Measurements from ENCODE around the gene RHOC.
"Not testable (repeated sequence)": the region's sequence is repeated elsewhere in the genome, so short reads cannot be mapped to it uniquely, and the experiment has no call there.

RHOC gene

GRCh38 chr1:112706505-112707220, at the start of gene RHOC:
TSS of gene RHOC (minus strand) at chr1:112707127. CDS start at chr1:112703799, 3,328 bp downstream.
- DNase-seq = peak; percentile 65

GRCh38 chr1:112754116-112754628, 47.2 kb upstream of the RHOC start:
- DNase-seq = no peak

- no peak for DNase-seq
These were observed 41.5 kb upstream of the RHOC start for GRCh38 chr1:112748396-112748795.

GRCh38 chr1:112744009-112744578, 37.2 kb upstream of the RHOC start:
- no peak for DNase-seq

GRCh38 chr1:112743174-112744008, 36.5 kb upstream of the RHOC start:
- no peak for DNase-seq

- DNase-seq = no peak
These were observed 30.6 kb upstream of the RHOC start for GRCh38 chr1:112737573-112737972.

GRCh38 chr1:112735752-112736151, 28.8 kb upstream of the RHOC start:
- no peak for DNase-seq

- DNase-seq = no peak
These were observed 24.5 kb upstream of the RHOC start for GRCh38 chr1:112731451-112731850.

GRCh38 chr1:112729909-112730308, 23.0 kb upstream of the RHOC start:
- no peak for DNase-seq

GRCh38 chr1:112729011-112729410, 22.1 kb upstream of the RHOC start:
- DNase-seq = not testable (repeated sequence)

GRCh38 chr1:112728306-112728971, 21.5 kb upstream of the RHOC start:
- not testable (repeated sequence) for DNase-seq

GRCh38 chr1:112727716-112728115, 20.8 kb upstream of the RHOC start:
- no peak for DNase-seq

GRCh38 chr1:112724240-112724639, 17.3 kb upstream of the RHOC start:
- DNase-seq = not testable (repeated sequence)

- no peak for DNase-seq
These were observed 16.5 kb upstream of the RHOC start for GRCh38 chr1:112723511-112723839.

GRCh38 chr1:112722601-112723510, 15.9 kb upstream of the RHOC start:
- no peak for DNase-seq

- no peak for DNase-seq
These were observed 15.1 kb upstream of the RHOC start for GRCh38 chr1:112721966-112722524.

- DNase-seq = not testable (repeated sequence)
These were observed 14.4 kb upstream of the RHOC start for GRCh38 chr1:112721294-112721693.

GRCh38 chr1:112720800-112721199, 13.9 kb upstream of the RHOC start:
- no peak for DNase-seq

GRCh38 chr1:112719706-112720105, 12.8 kb upstream of the RHOC start:
- DNase-seq = no peak

- DNase-seq = peak; percentile 74
These were observed 11.9 kb upstream of the RHOC start for GRCh38 chr1:112718691-112719418.
